ENCODE measurements around the gene ERP44. TPM values are rescaled to one million over a fixed set of nuclear protein-coding genes. Genes with fewer than 3 reads are reported as not detected.

ERP44 gene
- polyA plus RNA-seq, 3 donors = 18.4 to 74.0 (median 66.3) TPM

- no peaks in the 10 kb centered on the region for H3K27me3 Mint-ChIP-seq (ENCODE audit: low read depth in 3 of 3)
- no peak for TF ChIP-seq CTCF (IDR thresholded peaks at IDR 0.05)
- Histone ChIP-seq H2AFZ (ENCODE audit: insufficient read depth, low read depth, low read length, poor library complexity, severe bottlenecking) (no peak overlapping the region), H3K27ac (ENCODE audit: low read depth in 1 of 2, low read length in 2 of 2) (no peak overlapping the region), H3K27me3 (ENCODE audit: control insufficient read depth in 2 of 2, insufficient read depth in 2 of 2, low read length in 2 of 2) (no peaks in the 10 kb centered on the region), H3K4me1 (ENCODE audit: control insufficient read depth in 1 of 2, insufficient read depth in 2 of 2, low read length in 2 of 2) (no peaks in the 10 kb centered on the region), H3K36me3 (replicated peaks in 1 of 2; ENCODE audit: control insufficient read depth in 1 of 2, insufficient read depth in 2 of 2, low read length in 2 of 2) (peaks cover 0 to 21% of the 10 kb centered on the region in 2 donors), H4K20me1 (ENCODE audit: insufficient read depth, low read length) (peaks cover 100% of the 10 kb centered on the region), H3K4me2 (replicated peaks; ENCODE audit: extremely low read depth, low read length, poor library complexity, severe bottlenecking) (no peak overlapping the region), H3K4me3 (replicated peaks in 1 of 3; ENCODE audit: low read depth in 2 of 3, low read length in 3 of 3) (no peak overlapping the region), H3K9ac (ENCODE audit: insufficient read depth, low read length, poor library complexity, severe bottlenecking) (no peak overlapping the region), H3K9me3 (replicated peaks in 1 of 2; ENCODE audit: control insufficient read depth in 1 of 2, insufficient read depth in 1 of 2, low read length in 2 of 2) (no peaks in the 10 kb centered on the region), H3K79me2 (ENCODE audit: insufficient read depth, low read length) (peaks cover 99% of the 10 kb centered on the region)
- 97% methylated on average over 4 of the region's 6 CpGs for WGBS (ENCODE audit: insufficient coverage)
- H3K4me3 Mint-ChIP-seq = no peak overlapping the region
- no peak for DNase-seq
- peaks cover 22% of the 10 kb centered on the region for H3K4me1 Mint-ChIP-seq
- H3K9me3 Mint-ChIP-seq = no peaks in the 10 kb centered on the region
- intact Hi-C loops (cut with micrococcal nuclease) = no loop called here
- no peak overlapping the region for H3K27ac Mint-ChIP-seq
- peaks cover 24 to 30% of the 10 kb centered on the region in 2 donors for H3K36me3 Mint-ChIP-seq
Measured at GRCh38 chr9:100074989-100075388, 23.8 kb downstream of the ERP44 start.

- no peak overlapping the region for H3K9ac ChIP-seq (ENCODE audit: insufficient read depth, low read length, poor library complexity, severe bottlenecking)
- H3K79me2 ChIP-seq (ENCODE audit: insufficient read depth, low read length) = peaks cover 98% of the 10 kb centered on the region
- no peaks in the 10 kb centered on the region for H3K27me3 ChIP-seq (ENCODE audit: control insufficient read depth in 2 of 2, insufficient read depth in 2 of 2, low read length in 2 of 2)
- H2AFZ ChIP-seq (ENCODE audit: insufficient read depth, low read depth, low read length, poor library complexity, severe bottlenecking) = no peak overlapping the region
- Mint-ChIP-seq H3K9me3 (no peaks in the 10 kb centered on the region), H3K4me1 (peaks cover 22% of the 10 kb centered on the region), H3K36me3 (peaks cover 23 to 27% of the 10 kb centered on the region in 2 donors), H3K27ac (no peak overlapping the region), H3K4me3 (no peak overlapping the region), H3K27me3 (ENCODE audit: low read depth in 3 of 3) (no peaks in the 10 kb centered on the region)
- TF ChIP-seq CTCF (IDR thresholded peaks at IDR 0.05) = no peak
- H3K36me3 ChIP-seq (replicated peaks in 1 of 2; ENCODE audit: control insufficient read depth in 1 of 2, insufficient read depth in 2 of 2, low read length in 2 of 2) = peaks cover 0 to 21% of the 10 kb centered on the region in 2 donors
- H3K4me2 ChIP-seq (replicated peaks; ENCODE audit: extremely low read depth, low read length, poor library complexity, severe bottlenecking) = no peak overlapping the region
- intact Hi-C loops (cut with micrococcal nuclease) = no loop called here
- no peaks in the 10 kb centered on the region for H3K9me3 ChIP-seq (replicated peaks in 1 of 2; ENCODE audit: control insufficient read depth in 1 of 2, insufficient read depth in 1 of 2, low read length in 2 of 2)
- no peaks in the 10 kb centered on the region for H3K4me1 ChIP-seq (ENCODE audit: control insufficient read depth in 1 of 2, insufficient read depth in 2 of 2, low read length in 2 of 2)
- WGBS (ENCODE audit: insufficient coverage) = 95% methylated on average over 3 of the region's 6 CpGs
- H3K4me3 ChIP-seq (replicated peaks in 1 of 3; ENCODE audit: low read depth in 2 of 3, low read length in 3 of 3) = no peak overlapping the region
- no peak overlapping the region for H3K27ac ChIP-seq (ENCODE audit: low read depth in 1 of 2, low read length in 2 of 2)
- H4K20me1 ChIP-seq (ENCODE audit: insufficient read depth, low read length) = peaks cover 98% of the 10 kb centered on the region
- no peak for DNase-seq
Measured at GRCh38 chr9:100074093-100074492, 24.7 kb downstream of the ERP44 start.

Data from CD14-positive monocyte (primary cell).